Caco-2 (cell line): Measurements from ENCODE around the gene TTN. TPM values are rescaled to one million over a fixed set of nuclear protein-coding genes. Genes with fewer than 3 reads are reported as not detected.

Experiments used
- BruUV-seq: library from RNA; stranded (reverse); fragments of 400-500 nt; replicated peaks from 2 replicates; lab custom pipeline; 2021; lab: Mats Ljungman, UMichigan
- CTCF ChIA-PET: fragments of 300-600 bp; sonication (Branson Sonifier 250); formaldehyde crosslinking; loops from one replicate; lab custom pipeline; 2022; ENCODE audit warnings: antibody characterized with exemption; lab: Charles Lee
- POLR2A ChIA-PET: fragments of 300-600 bp; sonication (Branson Sonifier 250); formaldehyde crosslinking; loops from one replicate; lab custom pipeline; 2022; ENCODE audit warnings: antibody characterized with exemption; lab: Charles Lee
- DNase-seq, 2 experiments: peaks; one replicate each; pipeline versions ENCODE4 v3.0.0 to v3.0.0-alpha.2; 2020 to 2022
- H3K27me3 ChIP-seq: replicated peaks from 2 replicates; pipeline ENCODE4 v1.6.0; 2011; ENCODE audit warnings: low read length; ENCODE audit not compliant: control insufficient read depth, insufficient read depth
- H3K36me3 ChIP-seq: 2 replicates; pipeline ENCODE4 v1.5.1; 2011; ENCODE audit warnings: low read length; ENCODE audit not compliant: control insufficient read depth, insufficient read depth
- H3K4me1 ChIP-seq: fragments of 250-450 bp; sonication (Bioruptor Pico); 2 replicates; pipeline ENCODE4 v1.5.1; 2020; ENCODE audit warnings: mild to moderate bottlenecking
- H3K4me3 ChIP-seq: 2 replicates; pipeline ENCODE4 v1.5.1; 2011; ENCODE audit warnings: low read depth, mild to moderate bottlenecking, control low read depth, low read length
- H3K9me3 ChIP-seq: fragments of 250-450 bp; sonication (Bioruptor Pico); 2 replicates; pipeline ENCODE4 v1.5.1; 2020; ENCODE audit warnings: mild to moderate bottlenecking, moderate library complexity
- H3K27ac Mint-ChIP-seq: one replicate; pipeline ENCODE4 v1.8.0; 2022; ENCODE audit warnings: mixed read lengths; ENCODE audit not compliant: unreplicated experiment
- H3K27me3 Mint-ChIP-seq: one replicate; pipeline ENCODE4 v1.8.0; 2022; ENCODE audit warnings: mixed read lengths; ENCODE audit not compliant: insufficient read depth, unreplicated experiment
- H3K36me3 Mint-ChIP-seq: one replicate; pipeline ENCODE4 v1.8.0; 2022; ENCODE audit warnings: mild to moderate bottlenecking, mixed read lengths; ENCODE audit not compliant: insufficient read depth, unreplicated experiment
- H3K4me1 Mint-ChIP-seq: one replicate; pipeline ENCODE4 v1.8.0; 2022; ENCODE audit warnings: low read depth, mixed read lengths; ENCODE audit not compliant: unreplicated experiment
- H3K4me3 Mint-ChIP-seq: one replicate; pipeline ENCODE4 v1.8.0; 2022; ENCODE audit warnings: mild to moderate bottlenecking, moderate library complexity, mixed read lengths; ENCODE audit not compliant: unreplicated experiment
- H3K9me3 Mint-ChIP-seq: one replicate; pipeline ENCODE4 v1.8.0; 2022; ENCODE audit warnings: mixed read lengths; ENCODE audit not compliant: unreplicated experiment
- intact Hi-C: fragments of 100-400 bp; cut with micrococcal nuclease; formaldehyde crosslinking; loops from one replicate; pipeline ENCODE4 v1.10.0; 2022; ENCODE audit not compliant: unreplicated experiment
- total RNA-seq: library from RNA; stranded (reverse); gene quantifications from 2 replicates; pipeline ENCODE4 v1.2.3, GENCODE V29; 2022
- TF ChIP-seq, protein P1 (sequence below), 2 experiments: fragments of 200-600 bp in 1 of 2; IDR thresholded peaks; 1 replicate in 1 of 2; 2 replicates in 1 of 2; pipeline versions ENCODE4 v1.5.1 to v1.8.0; 2011 to 2022; ENCODE audit warnings: antibody characterized with exemption in 1 of 2, control low read depth in 1 of 2, inconsistent platforms in 1 of 2, low read depth in 1 of 2, low read length in 1 of 2, mild to moderate bottlenecking in 1 of 2, moderate library complexity in 1 of 2; ENCODE audit not compliant: insufficient read depth in 1 of 2, severe bottlenecking in 1 of 2, unreplicated experiment in 1 of 2

TTN gene
- total RNA-seq, 1 experiment from 2014 or later, result 9.3 TPM

DNA sequence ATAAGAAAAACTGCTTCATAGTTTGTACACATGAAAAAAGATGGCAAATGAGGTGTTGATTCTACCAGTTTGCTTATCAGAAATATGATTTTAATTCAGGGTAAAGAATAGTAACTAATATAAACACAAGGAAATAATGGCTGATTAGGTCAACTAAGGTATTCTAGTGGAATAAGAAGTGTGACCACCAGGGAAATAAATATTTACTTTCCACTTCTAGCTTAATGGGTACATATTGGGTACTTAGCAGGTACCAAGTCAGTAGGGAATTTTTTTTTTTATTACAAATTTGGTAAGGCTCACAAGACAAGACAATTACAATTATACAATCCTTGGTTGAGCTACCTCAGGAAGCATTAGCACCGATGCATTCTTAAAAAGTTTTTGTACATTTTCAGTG lies 191.3 kb downstream of the TTN start:
- no peak overlapping the region for H3K4me3 ChIP-seq
- ChIA-PET POLR2A (no interaction called here), CTCF (no interaction called here)
- H3K36me3 Mint-ChIP-seq, result no peaks in the 10 kb centered on the region
- H3K4me1 ChIP-seq, result no peaks in the 10 kb centered on the region
- no peaks in the 10 kb centered on the region for H3K27me3 Mint-ChIP-seq
- H3K27ac Mint-ChIP-seq, result no peak overlapping the region
- H3K27me3 ChIP-seq, result no peaks in the 10 kb centered on the region
- no peaks in the 10 kb centered on the region for H3K9me3 Mint-ChIP-seq
- no peaks in the 10 kb centered on the region for H3K4me1 Mint-ChIP-seq
- no TSS peak for BruUV-seq
- no peaks in the 10 kb centered on the region for H3K9me3 ChIP-seq
- intact Hi-C loops, result no loop called here
- DNase-seq, result no peak
- TF ChIP-seq, protein P1, sequence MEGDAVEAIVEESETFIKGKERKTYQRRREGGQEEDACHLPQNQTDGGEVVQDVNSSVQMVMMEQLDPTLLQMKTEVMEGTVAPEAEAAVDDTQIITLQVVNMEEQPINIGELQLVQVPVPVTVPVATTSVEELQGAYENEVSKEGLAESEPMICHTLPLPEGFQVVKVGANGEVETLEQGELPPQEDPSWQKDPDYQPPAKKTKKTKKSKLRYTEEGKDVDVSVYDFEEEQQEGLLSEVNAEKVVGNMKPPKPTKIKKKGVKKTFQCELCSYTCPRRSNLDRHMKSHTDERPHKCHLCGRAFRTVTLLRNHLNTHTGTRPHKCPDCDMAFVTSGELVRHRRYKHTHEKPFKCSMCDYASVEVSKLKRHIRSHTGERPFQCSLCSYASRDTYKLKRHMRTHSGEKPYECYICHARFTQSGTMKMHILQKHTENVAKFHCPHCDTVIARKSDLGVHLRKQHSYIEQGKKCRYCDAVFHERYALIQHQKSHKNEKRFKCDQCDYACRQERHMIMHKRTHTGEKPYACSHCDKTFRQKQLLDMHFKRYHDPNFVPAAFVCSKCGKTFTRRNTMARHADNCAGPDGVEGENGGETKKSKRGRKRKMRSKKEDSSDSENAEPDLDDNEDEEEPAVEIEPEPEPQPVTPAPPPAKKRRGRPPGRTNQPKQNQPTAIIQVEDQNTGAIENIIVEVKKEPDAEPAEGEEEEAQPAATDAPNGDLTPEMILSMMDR (IDR thresholded peaks at IDR 0.05; ENCODE audit: insufficient read depth in 1 of 2, low read depth in 1 of 2, low read length in 1 of 2, severe bottlenecking in 1 of 2, unreplicated experiment in 1 of 2), result no peak
- no peak overlapping the region for H3K4me3 Mint-ChIP-seq
- no peaks in the 10 kb centered on the region for H3K36me3 ChIP-seq

DNA sequence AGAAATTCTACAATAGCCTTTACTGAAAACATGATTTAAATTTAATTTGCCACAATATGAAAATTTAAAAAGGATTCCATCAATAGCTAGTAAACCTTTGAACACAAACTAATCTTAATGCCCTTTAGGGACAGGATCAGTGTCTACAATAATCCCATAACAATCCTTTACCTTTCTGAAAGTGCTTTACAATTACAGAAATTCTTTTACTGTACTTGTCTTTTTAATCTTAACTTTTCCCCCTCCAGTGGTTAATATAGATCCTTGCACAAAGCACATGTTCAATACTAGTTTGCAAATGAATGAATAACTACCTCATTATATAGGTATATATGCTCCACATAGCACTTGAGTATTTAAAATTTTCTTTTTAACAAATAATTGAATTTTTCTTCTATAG lies 204.3 kb downstream of the TTN start:
- intact Hi-C loops, result no loop called here
- POLR2A ChIA-PET, result no interaction called here
- no peak for DNase-seq
- TF ChIP-seq, protein P1 (IDR thresholded peaks at IDR 0.05; ENCODE audit: insufficient read depth in 1 of 2, low read depth in 1 of 2, low read length in 1 of 2, severe bottlenecking in 1 of 2, unreplicated experiment in 1 of 2), result no peak
- CTCF ChIA-PET, result no interaction called here
- H3K36me3 ChIP-seq, result no peaks in the 10 kb centered on the region
- H3K27me3 ChIP-seq, result no peaks in the 10 kb centered on the region
- BruUV-seq, result no TSS peak
- H3K27me3 Mint-ChIP-seq, result no peaks in the 10 kb centered on the region
- no peak overlapping the region for H3K4me3 ChIP-seq
- peaks cover 13% of the 10 kb centered on the region for H3K36me3 Mint-ChIP-seq
- H3K27ac Mint-ChIP-seq, result no peak overlapping the region
- H3K4me3 Mint-ChIP-seq, result no peak overlapping the region
- H3K4me1 Mint-ChIP-seq, result no peaks in the 10 kb centered on the region
- H3K9me3 Mint-ChIP-seq, result no peaks in the 10 kb centered on the region
- H3K4me1 ChIP-seq, result no peaks in the 10 kb centered on the region
- no peaks in the 10 kb centered on the region for H3K9me3 ChIP-seq

DNA sequence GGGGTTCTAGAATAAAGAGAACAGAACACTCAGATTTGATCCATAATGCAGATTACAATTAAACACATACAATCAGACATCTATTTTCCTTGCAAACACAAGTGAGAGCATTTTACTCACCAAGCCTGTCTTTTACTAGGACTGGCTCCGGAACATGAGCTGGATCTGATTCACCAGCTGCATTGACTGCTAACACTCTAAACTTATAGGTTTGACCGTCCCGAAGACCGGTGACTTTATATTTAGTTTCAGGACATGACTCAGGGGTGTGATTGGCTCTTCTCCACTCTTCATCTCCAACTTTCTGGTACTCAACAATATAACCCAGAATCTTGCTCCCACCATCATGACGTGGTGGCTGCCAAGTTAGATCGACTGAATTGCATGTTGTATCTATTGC lies 214.6 kb downstream of the TTN start:
- H3K4me1 ChIP-seq, result no peaks in the 10 kb centered on the region
- DNase-seq, result no peak
- Mint-ChIP-seq H3K27ac (no peak overlapping the region), H3K36me3 (no peaks in the 10 kb centered on the region), H3K9me3 (no peaks in the 10 kb centered on the region), H3K4me3 (no peak overlapping the region), H3K4me1 (no peaks in the 10 kb centered on the region), H3K27me3 (no peaks in the 10 kb centered on the region)
- H3K9me3 ChIP-seq, result no peaks in the 10 kb centered on the region
- no peaks in the 10 kb centered on the region for H3K27me3 ChIP-seq
- no TSS peak for BruUV-seq
- ChIA-PET CTCF (no interaction called here), POLR2A (no interaction called here)
- TF ChIP-seq, protein P1 (IDR thresholded peaks at IDR 0.05; ENCODE audit: insufficient read depth in 1 of 2, low read depth in 1 of 2, low read length in 1 of 2, severe bottlenecking in 1 of 2, unreplicated experiment in 1 of 2), result no peak
- H3K36me3 ChIP-seq, result no peaks in the 10 kb centered on the region; the same call in 1 of the 2 replicates
- intact Hi-C loops, result no loop called here
- H3K4me3 ChIP-seq, result no peak overlapping the region
